Smooth muscle cell (in vitro differentiated cells): ENCODE data around the gene CDHR5. TPM values are rescaled to one million over a fixed set of nuclear protein-coding genes. Genes with fewer than 3 reads are reported as not detected.

Experiments
- DNase-seq: peaks from one replicate; lab custom pipeline; 2025; ENCODE audit not compliant: unreplicated experiment; lab: John Stamatoyannopoulos, UW
- H2AFZ ChIP-seq: fragments of 200-600 bp; sonication (generic); 2 replicates; pipeline ENCODE4 v1.6.0; 2016; ENCODE audit warnings: antibody characterized with exemption, low read depth, mild to moderate bottlenecking
- H3F3A ChIP-seq: fragments of 200-600 bp; sonication (generic); 2 replicates; pipeline ENCODE4 v1.6.0; 2017; ENCODE audit warnings: antibody characterized with exemption, low read depth
- H3K27ac ChIP-seq: fragments of 200-600 bp; sonication (generic); 2 replicates; pipeline ENCODE4 v1.5.1; 2016; ENCODE audit warnings: low read depth, mild to moderate bottlenecking
- H3K27me3 ChIP-seq: fragments of 200-600 bp; sonication (generic); 2 replicates; pipeline ENCODE4 v1.6.1; 2016; ENCODE audit warnings: low read depth, mild to moderate bottlenecking
- H3K36me3 ChIP-seq: fragments of 200-600 bp; sonication (generic); 2 replicates; pipeline ENCODE4 v1.5.1; 2016; ENCODE audit warnings: low read depth
- H3K4me1 ChIP-seq: fragments of 200-600 bp; sonication (generic); 2 replicates; pipeline ENCODE4 v1.5.1; 2016; ENCODE audit warnings: low read depth
- H3K4me2 ChIP-seq: fragments of 200-600 bp; sonication (generic); 2 replicates; pipeline ENCODE4 v1.6.0; 2016; ENCODE audit warnings: mild to moderate bottlenecking
- H3K4me3 ChIP-seq: fragments of 200-600 bp; sonication (generic); 2 replicates; pipeline ENCODE4 v1.5.1; 2016; ENCODE audit warnings: mild to moderate bottlenecking
- H3K79me2 ChIP-seq: fragments of 200-600 bp; sonication (generic); 2 replicates; pipeline ENCODE4 v1.6.0; 2016; ENCODE audit warnings: low read depth, mild to moderate bottlenecking
- H3K9ac ChIP-seq: fragments of 200-600 bp; sonication (generic); 2 replicates; pipeline ENCODE4 v1.6.0; 2016; ENCODE audit warnings: low read depth
- H3K9me3 ChIP-seq: fragments of 200-600 bp; sonication (generic); replicated peaks from 2 replicates; pipeline ENCODE4 v1.5.1; 2016; ENCODE audit warnings: low read depth
- H4K20me1 ChIP-seq: fragments of 200-600 bp; sonication (generic); 2 replicates; pipeline ENCODE4 v1.6.0; 2016; ENCODE audit warnings: low read depth
- CTCF ChIP-seq: fragments of 200-600 bp; sonication (generic); IDR thresholded peaks from 2 replicates; pipeline ENCODE4 v1.5.1; 2017; ENCODE audit warnings: borderline replicate concordance, mild to moderate bottlenecking, antibody characterized with exemption; ENCODE audit not compliant: insufficient read depth, poor library complexity, severe bottlenecking
- WGBS: methylation state at CpG from one replicate; pipeline ENCODE4 v1.1.7; 2016; ENCODE audit warnings: low lambda C conversion rate; 5-methylcytosine and 5-hydroxymethylcytosine counted together
- polyA plus RNA-seq: library from polyadenylated mRNA; unstranded; fragments of >200 nt; fragmentation: Nextera tagmentation; extraction: Ambion mirVana; gene quantifications from 2 replicates; pipeline ENCODE4 v1.2.1, GENCODE V29; 2016
- total RNA-seq: library from RNA; depleted of rRNA; stranded (reverse); fragments of >200 nt; gene quantifications from 2 replicates; pipeline ENCODE4 v1.2.3, GENCODE V29; 2014

Gene CDHR5
- total and polyA plus RNA-seq, 2 experiments from 2014 or later: not detected

GRCh38 chr11:607971-608659, 16.6 kb downstream of the CDHR5 start:
- H3K4me3 ChIP-seq: no peak overlapping the region
- H3K9me3 ChIP-seq: no peaks in the 10 kb centered on the region
- no peak overlapping the region for H3K4me2 ChIP-seq
- no peaks in the 10 kb centered on the region for H3K4me1 ChIP-seq
- H3K9ac ChIP-seq: no peak overlapping the region
- H3K27ac ChIP-seq: no peak overlapping the region
- no peak for TF ChIP-seq CTCF
- peaks cover 9% of the 10 kb centered on the region for H3K36me3 ChIP-seq
- no peak overlapping the region for H2AFZ ChIP-seq
- no peaks in the 10 kb centered on the region for H3K79me2 ChIP-seq
- 98% methylated on average over 45 of the region's 45 CpGs for WGBS
- H4K20me1 ChIP-seq: peaks cover 39% of the 10 kb centered on the region
- no peak for DNase-seq
- H3K27me3 ChIP-seq: no peaks in the 10 kb centered on the region
- H3F3A ChIP-seq: peaks cover 5% of the 10 kb centered on the region

GRCh38 chr11:607020-607780, 17.6 kb downstream of the CDHR5 start:
- no peak overlapping the region for H3K4me3 ChIP-seq
- peaks cover 38% of the 10 kb centered on the region for H4K20me1 ChIP-seq
- peaks cover 9% of the 10 kb centered on the region for H3K36me3 ChIP-seq
- H3K9me3 ChIP-seq: no peaks in the 10 kb centered on the region
- no peak for TF ChIP-seq CTCF
- no peak overlapping the region for H3K9ac ChIP-seq
- no peaks in the 10 kb centered on the region for H3K4me1 ChIP-seq
- 97% methylated on average over 35 of the region's 35 CpGs for WGBS
- H3K27ac ChIP-seq: no peak overlapping the region
- H2AFZ ChIP-seq: no peak overlapping the region
- H3K27me3 ChIP-seq: no peaks in the 10 kb centered on the region
- no peak overlapping the region for H3K4me2 ChIP-seq
- no peaks in the 10 kb centered on the region for H3K79me2 ChIP-seq
- DNase-seq: no peak
- peaks cover 2% of the 10 kb centered on the region for H3F3A ChIP-seq

DNA sequence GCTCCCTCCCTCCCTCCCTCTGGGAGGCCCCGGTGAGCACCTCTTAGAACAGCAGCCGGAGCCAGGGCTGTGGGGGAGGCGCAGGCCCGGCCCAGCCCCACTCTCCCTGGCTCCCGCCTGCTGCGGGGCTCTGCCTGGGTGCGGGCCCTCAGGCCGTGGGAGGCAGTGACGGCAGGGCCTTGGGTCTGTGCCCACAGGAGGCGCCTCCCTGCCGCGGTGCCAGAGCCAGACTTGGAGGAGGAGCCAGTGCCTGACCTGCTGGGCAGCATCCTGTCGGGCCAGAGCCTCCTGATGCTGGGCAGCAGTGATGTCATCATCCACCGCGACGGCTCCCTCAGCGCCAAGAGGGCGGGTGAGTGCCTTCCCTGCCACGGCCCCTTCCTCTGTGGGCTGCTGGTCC, 18.5 kb downstream of the CDHR5 start:
- Histone ChIP-seq H3K27me3 (no peaks in the 10 kb centered on the region), H3K9ac (no peak overlapping the region), H3K36me3 (peaks cover 15% of the 10 kb centered on the region), H3K79me2 (no peaks in the 10 kb centered on the region), H3K4me3 (no peak overlapping the region), H3K9me3 (no peaks in the 10 kb centered on the region), H2AFZ (no peak overlapping the region), H3K27ac (no peak overlapping the region), H3K4me1 (no peaks in the 10 kb centered on the region), H4K20me1 (peaks cover 36% of the 10 kb centered on the region), H3F3A (no peaks in the 10 kb centered on the region), H3K4me2 (no peak overlapping the region)
- DNase-seq: no peak
- no peak for TF ChIP-seq CTCF
- WGBS: 96% methylated on average over 18 of the region's 19 CpGs
